Stimulated activated CD4-positive, alpha-beta T cell treated with anti-CD3 and anti-CD28 coated beads, Interleukin-15, amount 100 ng/mL, for 1 hour (primary cell): ENCODE measurements around the gene MVB12B.
"Not testable (repeated sequence)": the region's sequence is repeated elsewhere in the genome, so short reads cannot be mapped to it uniquely, and the experiment has no call there.

Experiments
- DNase-seq, 2 donors: peaks; one replicate each; pipeline ENCODE4 v3.0.0-alpha.2; 2020; ENCODE audit warnings: low read depth in 1 of 2, low spot score in 1 of 2

Gene MVB12B

DNA sequence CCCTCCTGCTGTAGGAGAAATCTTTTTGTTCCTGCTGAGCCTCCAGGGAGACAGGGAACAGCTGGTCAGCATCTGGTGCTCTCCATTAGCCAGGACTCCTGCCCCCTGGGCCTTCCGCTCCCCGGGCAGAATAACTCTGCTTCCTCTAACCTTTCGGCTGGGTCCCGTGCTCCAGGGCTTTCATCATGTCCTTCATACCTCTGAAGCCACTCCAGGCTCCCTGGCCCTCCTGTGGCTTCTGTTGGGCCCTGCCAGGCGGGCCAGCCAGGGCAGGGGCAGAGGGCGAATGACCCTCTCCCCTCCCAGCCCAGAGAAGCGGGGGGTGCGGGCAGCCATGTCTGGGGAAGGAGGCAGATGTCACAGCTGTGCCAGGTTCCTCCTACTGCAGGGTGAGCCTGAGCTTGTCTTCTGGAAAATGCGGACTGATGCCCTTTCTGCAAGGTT, 205.4 kb downstream of the MVB12B start:
- no peak for DNase-seq

DNA sequence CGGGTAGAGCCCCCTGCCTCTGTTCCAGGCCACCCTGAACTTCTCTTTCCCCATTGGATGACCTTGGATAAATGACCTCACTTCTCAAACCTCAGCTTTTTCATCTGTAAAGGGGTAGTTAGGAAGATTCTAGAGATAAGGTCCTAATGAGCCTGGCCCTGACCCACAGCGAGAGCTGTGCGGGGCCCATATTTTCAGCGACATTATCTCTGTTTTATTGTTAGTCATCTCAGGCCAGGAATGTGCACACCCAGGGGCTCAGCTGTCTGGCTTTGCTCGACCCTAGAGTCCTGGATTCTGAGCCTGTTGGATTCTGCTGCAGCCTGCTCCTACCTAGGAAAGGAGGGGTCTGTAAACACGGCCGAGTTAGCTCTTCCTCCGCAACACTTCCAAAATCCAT, 205.9 kb downstream of the MVB12B start:
- no peak for DNase-seq

DNA sequence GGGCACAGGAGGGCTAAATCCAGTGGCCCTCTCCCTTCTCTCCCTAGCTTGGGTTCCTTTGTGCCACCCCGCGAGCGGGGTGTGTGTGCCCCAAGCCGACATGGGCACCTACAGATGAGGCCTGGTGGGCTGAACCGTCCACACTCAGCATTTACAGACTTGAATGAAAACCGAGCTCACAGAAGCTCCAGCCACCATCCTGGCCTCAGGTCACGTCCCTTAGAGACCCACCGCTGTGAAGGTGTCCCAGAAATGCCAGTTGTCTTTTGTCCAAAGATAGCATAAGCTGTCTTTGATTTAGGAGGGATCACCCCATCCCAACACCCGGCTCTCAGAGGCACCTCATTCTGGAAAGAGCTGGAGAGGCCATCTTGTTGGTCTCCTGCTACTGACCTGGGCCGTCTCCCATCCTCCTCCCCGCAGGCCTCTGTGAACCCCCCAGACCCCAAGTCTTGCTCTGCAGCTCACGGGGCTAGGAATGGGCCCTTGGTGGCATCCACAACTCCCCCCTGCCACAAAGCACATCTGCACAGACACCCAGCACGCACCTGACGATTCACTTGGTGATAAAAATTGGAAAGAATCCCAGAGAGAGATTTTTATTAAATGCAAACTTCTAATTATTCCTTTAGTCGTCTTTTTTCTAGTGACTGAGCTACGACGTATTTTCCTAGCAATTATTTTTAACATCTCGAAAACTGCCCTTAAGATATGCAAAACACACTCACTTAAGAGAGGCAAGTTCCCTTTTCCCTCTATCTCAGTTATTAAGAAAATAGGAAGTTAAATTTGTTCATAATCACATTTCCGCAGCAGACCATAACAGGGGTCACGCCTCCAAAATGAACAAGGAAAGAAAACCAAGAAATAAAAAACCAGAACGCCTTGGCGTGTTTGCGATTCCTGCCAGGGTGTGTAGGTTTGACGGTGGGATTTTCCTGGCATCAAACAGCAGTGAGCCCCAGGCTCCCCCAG, 206.6 kb downstream of the MVB12B start:
- no peak for DNase-seq

DNA sequence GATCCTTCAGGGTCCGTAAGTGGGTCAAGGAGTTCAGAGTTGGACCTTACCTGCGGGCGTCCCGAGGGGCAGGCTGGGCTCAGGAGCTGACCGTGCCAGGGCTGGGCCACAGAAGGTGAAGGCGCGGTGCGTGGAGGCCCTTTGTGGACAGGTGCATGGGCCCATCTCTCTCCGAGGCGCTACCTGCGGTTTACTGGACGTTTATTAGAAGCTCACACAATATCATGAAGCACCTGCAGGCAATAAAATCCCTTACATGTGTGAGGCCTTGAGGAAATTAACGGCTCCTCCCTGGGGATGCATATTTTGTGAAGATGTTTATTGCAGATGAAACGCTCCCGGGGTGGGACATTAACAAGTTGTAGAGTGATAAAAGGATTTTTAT, 207.3 kb downstream of the MVB12B start:
- DNase-seq: no peak

DNA sequence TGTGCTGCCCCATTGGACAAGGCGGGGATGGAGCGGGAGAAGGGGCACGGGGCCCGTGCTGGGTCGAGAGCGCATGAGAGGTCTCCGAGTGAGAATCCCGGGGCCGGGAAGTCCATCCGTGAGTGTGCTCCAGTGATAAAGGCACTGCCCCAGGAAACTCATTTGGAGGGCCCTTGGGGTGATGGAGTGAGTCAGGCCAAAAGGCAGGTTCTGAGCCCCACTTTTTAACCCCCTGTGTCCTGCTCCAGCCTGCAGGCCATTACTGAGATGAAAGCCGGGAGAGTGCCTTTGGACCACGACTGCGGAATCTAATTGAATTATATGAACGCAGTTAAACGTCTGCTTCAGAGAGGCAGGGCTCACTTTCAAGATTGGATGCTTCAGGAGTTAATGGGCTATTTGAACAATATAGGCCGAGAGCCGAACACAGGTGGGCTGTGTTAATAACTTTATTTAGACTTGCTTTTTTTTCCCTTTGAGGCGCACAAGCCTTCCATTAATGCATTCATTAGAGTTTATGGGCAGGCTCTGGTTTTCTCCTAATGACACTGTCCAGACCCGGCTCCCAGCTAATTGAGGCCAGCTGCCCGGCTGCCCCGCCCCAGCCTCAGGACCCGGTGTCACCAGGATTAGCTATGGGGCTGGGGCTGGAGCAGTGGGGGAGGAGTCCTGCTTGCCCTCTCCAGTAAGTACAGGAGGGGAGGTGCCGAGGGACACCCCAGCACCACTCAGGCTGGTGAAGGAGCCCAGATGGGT, 208.0 kb downstream of the MVB12B start:
- no peak for DNase-seq

DNA sequence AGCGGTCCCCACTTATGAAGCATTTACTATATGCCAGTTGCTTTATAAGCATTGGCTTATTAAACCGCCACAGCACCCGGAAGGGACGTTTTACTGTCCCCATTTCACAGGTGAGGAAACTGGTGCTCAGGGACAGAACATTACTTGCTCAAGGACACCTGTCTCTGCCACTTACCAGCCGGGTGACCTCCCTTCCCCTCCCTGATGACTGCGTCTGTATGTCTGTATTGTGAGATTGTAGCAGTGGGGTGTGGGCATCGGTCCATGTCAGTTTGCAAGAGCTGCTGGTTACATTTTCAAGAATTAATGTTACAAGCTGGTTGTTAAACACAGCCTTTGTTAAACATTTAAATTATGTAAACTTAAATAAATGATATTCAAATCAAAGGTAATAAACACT, 209.5 kb downstream of the MVB12B start:
- DNase-seq: no peak

DNA sequence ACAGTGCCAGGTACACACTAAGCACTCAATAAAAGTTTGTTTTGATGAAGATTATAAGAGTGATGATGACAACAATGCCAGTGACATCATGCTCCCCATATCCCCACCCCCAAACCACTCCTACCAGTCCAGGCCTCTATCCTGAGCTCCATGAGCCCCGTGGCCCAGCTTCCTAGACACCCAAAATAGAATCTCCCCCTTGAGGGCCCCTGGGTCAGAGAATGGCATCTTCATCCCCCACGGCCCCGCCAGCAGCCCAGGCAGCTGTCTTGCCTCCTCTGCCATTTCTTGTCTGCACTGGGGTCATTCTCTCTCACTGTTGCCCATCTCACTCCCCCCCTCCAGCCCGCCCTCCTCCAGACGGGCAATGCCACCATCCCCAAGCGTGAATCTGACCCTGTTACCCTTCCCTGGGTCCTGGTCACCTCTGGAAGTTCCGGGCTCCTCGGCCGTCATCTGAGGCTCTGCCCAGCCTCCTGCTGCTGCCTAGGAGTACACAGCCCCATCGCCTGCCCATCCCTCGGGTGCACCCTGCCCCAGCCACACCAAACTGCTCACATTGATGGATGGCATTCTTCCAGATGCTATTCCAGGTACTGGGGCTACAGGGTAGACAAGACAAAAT, 210.3 kb downstream of the MVB12B start:
- no peak for DNase-seq

DNA sequence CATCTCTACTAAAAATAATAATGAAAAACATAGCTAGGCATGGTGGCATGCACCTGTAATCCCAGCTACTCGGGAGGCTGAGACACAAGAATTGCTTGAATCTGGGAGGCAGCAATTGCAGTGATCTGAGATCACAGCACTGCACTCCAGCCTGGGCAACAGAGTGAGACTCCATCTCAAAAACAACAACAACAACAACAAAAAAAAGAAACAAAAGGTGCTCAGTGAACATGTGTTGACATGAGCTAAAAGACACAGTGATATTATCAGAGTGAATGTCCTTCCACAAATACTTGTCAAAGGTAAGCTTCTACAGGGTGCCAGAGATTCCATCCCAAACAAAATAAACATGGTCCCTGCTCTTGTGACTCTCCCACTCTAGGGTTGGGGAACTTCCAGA, 211.9 kb downstream of the MVB12B start:
- no peak for DNase-seq

DNA sequence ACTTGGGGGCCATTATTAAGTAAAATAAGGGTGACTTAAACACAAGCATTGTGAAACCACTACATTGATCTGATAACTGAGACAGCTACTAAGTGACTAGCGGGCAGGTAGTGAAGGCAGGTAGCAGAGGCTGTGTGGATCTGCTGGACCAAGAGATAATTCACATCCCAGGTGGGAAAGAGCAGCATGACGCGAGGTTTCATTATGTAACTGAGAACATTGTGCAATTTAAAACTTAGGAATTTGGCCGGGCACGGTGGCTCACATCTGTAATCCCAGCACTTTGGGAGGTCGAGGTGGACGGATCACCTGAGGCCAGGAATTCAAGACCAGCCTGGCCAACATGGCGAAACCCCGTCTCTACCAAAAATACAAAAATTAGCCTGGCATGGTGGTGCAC, 213.8 kb downstream of the MVB12B start:
- DNase-seq: not testable (repeated sequence)

DNA sequence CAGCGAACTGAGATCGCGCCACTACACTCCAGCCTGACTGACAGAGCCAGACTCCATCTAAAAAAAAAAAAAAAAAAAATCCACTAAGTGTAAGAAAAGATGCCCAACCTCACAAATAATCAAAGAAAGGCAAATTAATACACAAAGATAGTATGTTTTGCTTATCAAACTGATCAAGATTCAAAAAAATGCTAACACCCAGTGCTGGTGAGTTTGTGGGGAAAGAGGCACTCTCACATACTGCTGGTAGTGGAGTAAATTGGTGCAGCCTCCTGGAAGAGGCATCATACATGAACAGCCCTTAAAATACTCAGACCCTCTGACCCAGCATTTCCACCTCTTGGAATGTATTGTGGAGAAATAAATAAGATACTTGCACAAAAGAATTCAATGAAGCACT, 216.9 kb downstream of the MVB12B start:
- DNase-seq: no peak

DNA sequence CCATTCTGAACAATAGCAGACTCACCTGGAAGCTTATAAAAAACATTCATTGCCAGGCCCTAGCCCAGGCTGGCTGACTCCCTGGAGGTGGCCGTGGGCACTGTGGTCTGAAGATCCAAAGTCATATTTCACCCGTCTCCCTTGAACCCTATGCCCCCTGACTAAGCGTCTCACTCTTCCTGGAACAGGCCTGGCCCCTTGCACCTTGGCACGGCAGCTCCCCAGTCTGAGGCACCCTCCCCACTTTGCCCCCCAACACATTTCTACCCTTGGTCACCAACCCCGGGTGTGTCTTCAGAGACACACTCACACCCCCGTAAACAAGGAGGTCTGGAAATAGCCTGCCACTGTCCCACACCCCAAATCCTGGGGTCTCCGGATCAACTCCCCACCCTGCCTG, 218.5 kb downstream of the MVB12B start:
- DNase-seq: no peak

DNA sequence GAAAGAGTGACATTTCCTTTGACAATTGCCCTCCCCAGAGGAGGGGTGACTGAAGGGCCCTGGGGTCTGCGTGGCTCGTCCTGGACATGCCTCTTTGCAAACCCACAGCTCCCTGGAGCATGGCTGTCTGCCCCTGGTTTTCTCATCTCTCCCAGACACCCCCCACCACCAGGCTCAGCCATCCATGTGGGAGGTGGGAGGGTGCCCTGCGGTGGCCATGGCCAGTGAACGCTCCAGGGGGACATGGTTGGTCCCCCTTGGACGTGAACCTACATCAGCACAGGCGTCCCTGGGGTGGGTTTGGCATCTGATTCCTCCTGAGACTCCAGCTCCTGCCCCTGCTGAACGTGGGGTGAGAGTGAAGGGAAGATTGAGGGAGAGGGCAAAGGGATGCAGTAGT, 219.4 kb downstream of the MVB12B start:
- DNase-seq: no peak

DNA sequence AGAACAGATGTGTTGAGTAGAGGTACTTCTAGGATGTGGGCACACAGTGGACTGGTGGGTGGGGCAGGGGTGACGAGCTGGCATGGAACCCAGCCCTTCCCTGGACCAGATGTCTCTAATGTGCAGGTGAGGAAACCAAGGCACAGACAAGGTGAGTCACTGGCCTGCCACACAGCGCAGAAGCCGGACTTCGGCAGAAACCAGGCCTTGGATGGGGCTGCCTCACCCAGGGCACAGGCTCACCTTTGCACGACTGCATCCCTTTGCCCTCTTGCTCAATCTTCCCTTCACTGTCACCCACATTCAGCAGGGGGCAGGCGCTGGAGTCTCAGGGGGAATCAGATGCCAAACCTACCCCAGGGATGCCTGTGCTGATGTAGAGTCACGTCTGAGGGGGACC, 221.7 kb downstream of the MVB12B start:
- DNase-seq: no peak

DNA sequence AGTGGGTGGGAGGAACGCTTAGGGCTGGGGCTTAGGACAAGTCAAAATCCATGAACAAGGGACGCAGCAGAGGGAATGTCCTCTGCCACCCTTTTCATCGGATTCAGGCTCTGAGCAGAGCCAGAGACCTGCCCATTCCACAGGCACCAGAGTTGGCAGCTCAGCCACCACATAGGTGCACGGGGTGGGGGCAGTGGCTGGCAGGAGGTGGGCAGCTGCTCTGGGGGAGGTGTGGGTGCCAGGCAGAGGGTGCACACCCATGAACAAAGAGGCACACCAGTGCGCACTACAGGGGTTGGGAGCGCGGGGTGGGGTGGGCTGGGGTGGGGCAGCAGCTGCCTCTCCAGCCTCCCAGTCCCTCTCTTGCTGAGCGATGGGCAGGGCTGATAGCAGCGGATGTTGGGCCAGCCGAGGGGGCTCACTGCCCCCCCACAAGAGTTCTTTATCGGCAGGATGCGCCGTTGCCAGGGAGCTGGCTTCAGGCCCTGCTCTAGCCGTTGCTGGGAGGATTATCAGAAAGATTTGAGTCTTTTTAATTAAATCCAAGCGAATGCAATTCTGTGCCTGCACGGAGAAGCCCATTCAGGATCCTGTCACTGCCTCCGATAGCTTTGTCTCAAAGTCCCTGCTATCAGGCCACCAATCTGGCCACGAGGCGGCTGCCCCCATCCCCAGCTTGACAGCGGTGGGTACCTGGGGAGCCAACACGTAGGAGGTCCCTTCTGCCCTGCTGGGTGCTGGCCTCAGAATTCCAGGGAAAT, 222.8 kb downstream of the MVB12B start:
- no peak for DNase-seq

DNA sequence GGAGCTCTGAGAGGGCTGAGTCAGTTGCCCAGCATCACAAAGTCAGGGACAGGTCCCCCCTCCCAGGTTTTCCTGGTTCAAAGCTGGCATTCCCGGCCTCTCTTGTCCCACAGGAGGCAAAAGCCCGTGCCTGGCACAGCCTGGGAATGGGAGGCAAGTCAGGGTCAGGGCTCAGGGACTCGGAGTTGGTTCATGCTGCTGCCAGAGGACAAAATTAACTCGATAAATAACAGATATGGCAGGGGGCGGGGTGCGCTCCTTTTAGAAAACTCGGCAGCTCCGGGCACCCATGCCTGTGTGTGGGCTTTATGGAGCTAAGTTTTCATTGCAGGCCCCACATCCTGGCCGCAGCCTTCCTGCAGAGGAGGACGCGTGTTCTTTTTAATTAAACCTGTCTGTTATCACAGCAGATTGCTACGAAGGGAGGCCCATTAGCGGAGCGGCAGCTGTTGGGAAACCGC, 224.3 kb downstream of the MVB12B start:
- no peak for DNase-seq

DNA sequence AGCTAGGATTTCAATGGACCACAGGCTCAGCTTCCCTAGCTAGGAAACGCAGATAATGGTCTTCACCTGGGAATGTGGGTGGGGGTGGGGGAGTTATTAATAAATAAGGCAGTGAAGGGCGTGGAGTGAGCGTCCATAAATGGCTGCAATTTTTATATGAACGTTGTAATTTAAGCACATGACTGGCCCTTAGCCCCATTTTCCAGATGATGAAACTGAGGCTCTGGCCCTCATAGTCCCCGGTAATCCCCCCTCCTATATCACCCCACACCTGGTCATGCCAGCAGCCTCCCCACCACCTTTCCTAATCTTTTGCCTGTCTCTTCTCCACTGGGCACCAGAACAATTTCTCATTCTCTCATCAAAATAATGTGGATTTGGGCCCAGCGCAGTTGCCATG, 225.2 kb downstream of the MVB12B start:
- no peak for DNase-seq

DNA sequence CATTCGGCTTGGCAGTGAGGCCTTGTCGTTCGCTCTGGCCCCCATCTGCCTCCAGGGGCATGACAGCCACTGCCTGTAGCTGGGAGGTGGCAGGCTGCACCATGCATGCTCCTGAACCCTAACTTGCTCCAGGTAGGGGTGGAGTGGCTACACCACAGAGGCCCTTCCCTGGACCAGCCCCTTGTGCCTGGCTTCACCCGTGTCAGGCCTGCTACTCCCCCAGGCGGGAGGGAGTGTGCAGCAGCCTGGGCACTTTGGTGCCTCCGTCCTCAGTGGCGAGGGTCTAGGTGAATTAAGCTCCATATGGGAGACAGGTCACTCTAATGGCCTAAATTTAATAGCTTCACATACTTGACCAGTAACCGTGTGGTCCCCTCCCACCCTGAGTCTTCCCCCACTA, 227.7 kb downstream of the MVB12B start:
- no peak for DNase-seq

DNA sequence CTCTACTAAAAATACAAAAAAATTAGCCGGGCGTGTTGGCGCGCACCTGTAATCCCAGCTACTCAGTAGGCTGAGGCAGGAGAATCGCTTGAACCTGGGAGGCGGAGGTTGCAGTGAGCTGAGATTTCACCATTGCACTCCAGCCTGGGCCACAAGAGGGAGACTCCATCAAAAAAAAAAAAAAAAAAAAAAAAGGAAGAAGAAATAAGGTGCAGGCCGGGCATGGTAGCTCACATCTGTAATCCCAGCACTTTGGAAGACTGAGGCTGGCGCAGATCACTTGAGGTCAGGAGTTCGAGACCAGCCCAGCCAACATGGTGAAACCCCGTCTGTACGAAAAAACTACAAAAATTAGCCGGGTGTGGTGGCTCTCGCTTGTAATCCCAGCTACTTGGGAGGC, 228.8 kb downstream of the MVB12B start:
- not testable (repeated sequence) for DNase-seq
